ENCODE data around the gene PON3. TPM values are rescaled to one million over a fixed set of nuclear protein-coding genes. Genes with fewer than 3 reads are reported as not detected.

Gene PON3
- total and polyA plus RNA-seq, 2 of the 8 experiments (the other 6 are each of a cell fraction or from before 2014, with no cell fraction given) = not detected

GRCh38 chr7:95424716-95425115, 28.5 kb upstream of the PON3 start:
- no peak overlapping the region for H3K14ac ChIP-seq (ENCODE audit: insufficient read length)
- TF ChIP-seq ATF2 (IDR thresholded peaks at IDR 0.05; ENCODE audit: low read length) (no peak), BACH1 (IDR thresholded peaks at IDR 0.05; ENCODE audit: low read length) (no peak)
- peaks cover 0 to 5% of the 10 kb centered on the region in 2 experiments; a peak in 1 of 4 replicates for H3K9me3 ChIP-seq (ENCODE audit: insufficient read depth in 2 of 2, low read depth in 1 of 2, low read length in 1 of 2)
- DNase-seq (ENCODE audit: low read depth in 1 of 2, low spot score in 2 of 2) (no peak), FAIRE-seq (no peak)
- ChIA-PET CTCF (ENCODE audit: partially characterized antibody) (no interaction called here), POLR2A (ENCODE audit: partially characterized antibody) (no interaction called here)
- H2BK120ac ChIP-seq (replicated peaks; ENCODE audit: low read depth, low read length) = no peak overlapping the region
- H3K4me3 ChIP-seq (ENCODE audit: extremely low read depth in 1 of 4, insufficient read depth in 2 of 4, low read depth in 3 of 4, low read length in 4 of 4) = no peak overlapping the region
- H4K20me1 ChIP-seq (replicated peaks in 1 of 2; ENCODE audit: control insufficient read depth in 1 of 2, insufficient read depth in 2 of 2, low read length in 2 of 2) = peaks cover 0 to 3% of the 10 kb centered on the region in 2 experiments
- H2AK5ac ChIP-seq (ENCODE audit: low read depth, low read length) = no peak overlapping the region
- no peak overlapping the region for H3K23ac ChIP-seq (ENCODE audit: insufficient read length)
- H4K91ac ChIP-seq (replicated peaks; ENCODE audit: insufficient read length, low read length) = no peak overlapping the region
- H3K4ac ChIP-seq (replicated peaks; ENCODE audit: insufficient read length, low read depth, low read length) = no peak overlapping the region
- no peak overlapping the region for H3K18ac ChIP-seq (ENCODE audit: extremely low read depth, low read length)
- no peak overlapping the region for H2BK12ac ChIP-seq (ENCODE audit: low read depth, low read length)
- 68% methylated on average over 1 of the region's 1 CpG; no CpG with 5 or more reads in 1 of the 2 experiments for WGBS, 2 experiments (ENCODE audit: extremely low coverage in 1 of 2, insufficient coverage in 1 of 2, insufficient read length in 1 of 2, insufficient replicate concordance in 2 of 2, low coverage in 1 of 2, low lambda C conversion rate in 2 of 2, missing lambda C conversion rate in 1 of 2)
- no peaks in the 10 kb centered on the region for H3K23me2 ChIP-seq (ENCODE audit: low read depth, low read length)
- H3K9ac ChIP-seq (replicated peaks in 1 of 4; ENCODE audit: extremely low read depth in 1 of 4, low read depth in 3 of 4, low read length in 3 of 4) = no peak overlapping the region
- no peaks in the 10 kb centered on the region for H3K27me3 ChIP-seq (replicated peaks in 1 of 4; ENCODE audit: control insufficient read depth in 3 of 4, extremely low read depth in 1 of 4, insufficient read depth in 3 of 4, low read length in 3 of 4)
- H4K8ac ChIP-seq (ENCODE audit: extremely low read depth, insufficient read depth, low read length) = no peak overlapping the region
- H2AFZ ChIP-seq (ENCODE audit: low read length) = no peak overlapping the region
- no peaks in the 10 kb centered on the region; the same call in 1 of the 2 replicates for H3K79me1 ChIP-seq (ENCODE audit: low read depth, low read length)
- H4K5ac ChIP-seq (ENCODE audit: insufficient read length, low read depth, low read length) = no peak overlapping the region
- H3K36me3 ChIP-seq (ENCODE audit: control insufficient read depth in 2 of 4, insufficient read depth in 4 of 4, low read length in 3 of 4) = peaks cover 0 to 4% (median 0%) of the 10 kb centered on the region in 4 experiments; a peak in 1 of 8 replicates
- peaks cover 0 to 6% of the 10 kb centered on the region in 2 experiments; a peak in 1 of 4 replicates for H3K79me2 ChIP-seq (ENCODE audit: control insufficient read depth in 1 of 2, insufficient read depth in 2 of 2, low read length in 2 of 2)
- no peak overlapping the region for H2BK20ac ChIP-seq (ENCODE audit: low read length)
- H3K56ac ChIP-seq (replicated peaks; ENCODE audit: insufficient read length, low read depth, low read length) = no peak overlapping the region
- H3K27ac ChIP-seq (ENCODE audit: low read depth, low read length) = no peak overlapping the region
- no peak overlapping the region for H3K4me2 ChIP-seq (ENCODE audit: insufficient read depth in 1 of 2, low read depth in 2 of 2, low read length in 2 of 2)
- no peak overlapping the region for H2BK15ac ChIP-seq (ENCODE audit: low read length)
- H3K4me1 ChIP-seq (replicated peaks in 1 of 4; ENCODE audit: control insufficient read depth in 3 of 4, insufficient read depth in 4 of 4, low read length in 3 of 4) = peaks cover 0 to 12% (median 6%) of the 10 kb centered on the region in 4 experiments; a peak in 4 of 7 replicates
- H2BK5ac ChIP-seq (ENCODE audit: low read depth, low read length) = no peak overlapping the region
